GM12864 (cell line): Measurements from ENCODE around the gene FN1.

Experiments
- DNase-seq: peaks from one replicate; pipeline ENCODE4 v3.0.0-alpha.2; 2011; ENCODE audit warnings: low read depth
- H3K4me3 ChIP-seq: 2 replicates; pipeline ENCODE4 v1.5.1; 2011; ENCODE audit warnings: mild to moderate bottlenecking, low read depth, low read length, control low read depth
- CTCF ChIP-seq: IDR thresholded peaks from 2 replicates; pipeline ENCODE4 v1.5.1; 2011; ENCODE audit warnings: low read depth, mild to moderate bottlenecking, moderate library complexity, low read length, control low read depth, inconsistent platforms; ENCODE audit errors: missing control alignments

The FN1 gene

GRCh38 chr2:215442401-215442787, 6.5 kb upstream of the FN1 start:
- H3K4me3 ChIP-seq: no peak overlapping the region
- no peak for DNase-seq
- peak; percentile 4 for TF ChIP-seq CTCF

GRCh38 chr2:215441560-215442400, 5.9 kb upstream of the FN1 start:
- no peak overlapping the region for H3K4me3 ChIP-seq
- TF ChIP-seq CTCF: no peak
- no peak for DNase-seq

GRCh38 chr2:215439980-215440512, 4.2 kb upstream of the FN1 start:
- no peak overlapping the region for H3K4me3 ChIP-seq
- no peak for DNase-seq
- no peak for TF ChIP-seq CTCF

GRCh38 chr2:215439404-215439803, 3.5 kb upstream of the FN1 start:
- no peak for TF ChIP-seq CTCF
- no peak overlapping the region for H3K4me3 ChIP-seq
- DNase-seq: no peak

GRCh38 chr2:215437614-215438013, 1.7 kb upstream of the FN1 start:
- TF ChIP-seq CTCF: no peak
- no peak for DNase-seq
- no peak overlapping the region for H3K4me3 ChIP-seq

- TF ChIP-seq CTCF: no peak
- H3K4me3 ChIP-seq: peak overlapping the region; percentile 58
- no peak for DNase-seq
Measured at GRCh38 chr2:215436705-215437565, 1.1 kb upstream of the FN1 start.
